Muscle of arm (tissue), 12 donors: Measurements from ENCODE around the gene FOXC2. TPM values are rescaled to one million over a fixed set of nuclear protein-coding genes. Genes with fewer than 3 reads are reported as not detected.

ENCODE experiments used
- DNase-seq: peaks from one replicate; pipeline ENCODE4 v3.0.0-alpha.2; 2013
- polyA plus RNA-seq, 12 donors: library from polyadenylated mRNA; unstranded; fragments of 120-200 nt; gene quantifications; one replicate each; pipeline ENCODE4 v1.2.1, GENCODE V29; 2013; ENCODE audit not compliant: insufficient read length in 12 of 12

FOXC2 gene
- polyA plus RNA-seq, 12 donors: 0.50 to 4.1 (median 0.98) TPM; not detected in 2

GRCh38 chr16:86572041-86572521 is 5.5 kb downstream of the FOXC2 start:
- DNase-seq: no peak

GRCh38 chr16:86572606-86573005 is 6.0 kb downstream of the FOXC2 start:
- no peak for DNase-seq

GRCh38 chr16:86573215-86573614 is 6.6 kb downstream of the FOXC2 start:
- no peak for DNase-seq

GRCh38 chr16:86573646-86574508 is 7.2 kb downstream of the FOXC2 start:
- DNase-seq: no peak

GRCh38 chr16:86574646-86575045 is 8.0 kb downstream of the FOXC2 start:
- DNase-seq: no peak

- no peak for DNase-seq
These were observed 8.6 kb downstream of the FOXC2 start for GRCh38 chr16:86575095-86575685.

GRCh38 chr16:86575754-86576557 is 9.3 kb downstream of the FOXC2 start:
- peak; percentile 51 for DNase-seq

GRCh38 chr16:86576591-86577313 is 10.1 kb downstream of the FOXC2 start:
- no peak for DNase-seq

GRCh38 chr16:86577314-86577971 is 10.8 kb downstream of the FOXC2 start:
- DNase-seq: no peak

GRCh38 chr16:86578061-86578599 is 11.5 kb downstream of the FOXC2 start, which contains the start of gene FOXL1:
Gene FOXL1, plus strand, starts transcription at chr16:86578549. Its CDS starts 175 bp downstream, at chr16:86578724.
- no peak for DNase-seq

GRCh38 chr16:86578611-86579267 is 12.1 kb downstream of the FOXC2 start:
- no peak for DNase-seq

GRCh38 chr16:86579268-86580062 is 12.8 kb downstream of the FOXC2 start:
- DNase-seq: no peak

- no peak for DNase-seq
These were observed 13.6 kb downstream of the FOXC2 start for GRCh38 chr16:86580063-86580790.

- no peak for DNase-seq
These were observed 14.2 kb downstream of the FOXC2 start for GRCh38 chr16:86580791-86581170.

GRCh38 chr16:86581458-86581857 is 14.8 kb downstream of the FOXC2 start:
- DNase-seq: no peak

GRCh38 chr16:86584071-86584685 is 17.5 kb downstream of the FOXC2 start:
- no peak for DNase-seq

GRCh38 chr16:86584726-86585721 is 18.4 kb downstream of the FOXC2 start:
- DNase-seq: no peak
